ENCODE results near the gene C20orf96. TPM values are rescaled to one million over a fixed set of nuclear protein-coding genes. Genes with fewer than 3 reads are reported as not detected.

Gene C20orf96
- total RNA-seq, 1 experiment from 2014 or later, result 20.5 TPM

DNA sequence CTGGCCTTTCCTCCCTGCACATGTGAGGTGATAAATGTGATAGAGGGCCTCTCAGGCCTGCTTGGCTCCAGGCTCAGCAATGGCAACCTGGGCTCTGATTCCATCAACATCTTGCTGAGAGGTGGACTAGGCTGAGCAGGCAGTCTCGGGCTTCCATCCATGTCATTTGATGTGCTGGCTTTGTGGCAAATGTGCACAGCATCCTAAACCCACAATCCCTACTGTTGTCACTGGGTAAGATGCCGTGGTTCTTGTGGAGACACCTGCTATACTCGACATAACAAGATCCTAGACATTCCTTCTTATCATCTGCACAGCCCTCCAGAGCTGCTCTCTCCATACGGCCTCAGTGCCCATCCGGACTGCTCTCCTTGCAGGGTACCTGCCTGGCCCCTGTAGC is 4.1 kb upstream of the C20orf96 start:
- no peak overlapping the region for H3K27ac ChIP-seq (ENCODE audit: low read length)
- ChIA-PET POLR2A (no interaction called here), CTCF (no interaction called here)
- no TSS peak for BruUV-seq (replicated peaks)
- ATAC-seq (no peak), DNase-seq (ENCODE audit: low read depth, low spot score) (no peak)
- H3K36me3 ChIP-seq (ENCODE audit: control insufficient read depth, insufficient read depth, low read length), result peaks cover 8% of the 10 kb centered on the region; the same call in 1 of the 2 replicates
- in situ Hi-C loops (cut with HindIII; ENCODE audit: low pct_unique_long_range_greater_than_20kb, low sequenced_read_pairs), result no loop called here
- no peak for TF ChIP-seq TCF7L2 (IDR thresholded peaks at IDR 0.05; ENCODE audit: low read depth, low read length)
- TF ChIP-seq, protein P1, sequence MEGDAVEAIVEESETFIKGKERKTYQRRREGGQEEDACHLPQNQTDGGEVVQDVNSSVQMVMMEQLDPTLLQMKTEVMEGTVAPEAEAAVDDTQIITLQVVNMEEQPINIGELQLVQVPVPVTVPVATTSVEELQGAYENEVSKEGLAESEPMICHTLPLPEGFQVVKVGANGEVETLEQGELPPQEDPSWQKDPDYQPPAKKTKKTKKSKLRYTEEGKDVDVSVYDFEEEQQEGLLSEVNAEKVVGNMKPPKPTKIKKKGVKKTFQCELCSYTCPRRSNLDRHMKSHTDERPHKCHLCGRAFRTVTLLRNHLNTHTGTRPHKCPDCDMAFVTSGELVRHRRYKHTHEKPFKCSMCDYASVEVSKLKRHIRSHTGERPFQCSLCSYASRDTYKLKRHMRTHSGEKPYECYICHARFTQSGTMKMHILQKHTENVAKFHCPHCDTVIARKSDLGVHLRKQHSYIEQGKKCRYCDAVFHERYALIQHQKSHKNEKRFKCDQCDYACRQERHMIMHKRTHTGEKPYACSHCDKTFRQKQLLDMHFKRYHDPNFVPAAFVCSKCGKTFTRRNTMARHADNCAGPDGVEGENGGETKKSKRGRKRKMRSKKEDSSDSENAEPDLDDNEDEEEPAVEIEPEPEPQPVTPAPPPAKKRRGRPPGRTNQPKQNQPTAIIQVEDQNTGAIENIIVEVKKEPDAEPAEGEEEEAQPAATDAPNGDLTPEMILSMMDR (IDR thresholded peaks at IDR 0.05), result no peak
- no peak for TF ChIP-seq SIN3A (IDR thresholded peaks at IDR 0.05; ENCODE audit: borderline replicate concordance, insufficient read depth, low read depth, low read length)
- TF ChIP-seq, protein P2, sequence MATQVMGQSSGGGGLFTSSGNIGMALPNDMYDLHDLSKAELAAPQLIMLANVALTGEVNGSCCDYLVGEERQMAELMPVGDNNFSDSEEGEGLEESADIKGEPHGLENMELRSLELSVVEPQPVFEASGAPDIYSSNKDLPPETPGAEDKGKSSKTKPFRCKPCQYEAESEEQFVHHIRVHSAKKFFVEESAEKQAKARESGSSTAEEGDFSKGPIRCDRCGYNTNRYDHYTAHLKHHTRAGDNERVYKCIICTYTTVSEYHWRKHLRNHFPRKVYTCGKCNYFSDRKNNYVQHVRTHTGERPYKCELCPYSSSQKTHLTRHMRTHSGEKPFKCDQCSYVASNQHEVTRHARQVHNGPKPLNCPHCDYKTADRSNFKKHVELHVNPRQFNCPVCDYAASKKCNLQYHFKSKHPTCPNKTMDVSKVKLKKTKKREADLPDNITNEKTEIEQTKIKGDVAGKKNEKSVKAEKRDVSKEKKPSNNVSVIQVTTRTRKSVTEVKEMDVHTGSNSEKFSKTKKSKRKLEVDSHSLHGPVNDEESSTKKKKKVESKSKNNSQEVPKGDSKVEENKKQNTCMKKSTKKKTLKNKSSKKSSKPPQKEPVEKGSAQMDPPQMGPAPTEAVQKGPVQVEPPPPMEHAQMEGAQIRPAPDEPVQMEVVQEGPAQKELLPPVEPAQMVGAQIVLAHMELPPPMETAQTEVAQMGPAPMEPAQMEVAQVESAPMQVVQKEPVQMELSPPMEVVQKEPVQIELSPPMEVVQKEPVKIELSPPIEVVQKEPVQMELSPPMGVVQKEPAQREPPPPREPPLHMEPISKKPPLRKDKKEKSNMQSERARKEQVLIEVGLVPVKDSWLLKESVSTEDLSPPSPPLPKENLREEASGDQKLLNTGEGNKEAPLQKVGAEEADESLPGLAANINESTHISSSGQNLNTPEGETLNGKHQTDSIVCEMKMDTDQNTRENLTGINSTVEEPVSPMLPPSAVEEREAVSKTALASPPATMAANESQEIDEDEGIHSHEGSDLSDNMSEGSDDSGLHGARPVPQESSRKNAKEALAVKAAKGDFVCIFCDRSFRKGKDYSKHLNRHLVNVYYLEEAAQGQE (IDR thresholded peaks at IDR 0.05; ENCODE audit: insufficient read depth in 1 of 2, low read depth in 2 of 2, low read length in 1 of 2), result no peak
- no peak for TF ChIP-seq POLR2AphosphoS5 (IDR thresholded peaks at IDR 0.05; ENCODE audit: low read depth, low read length)
- no peaks in the 10 kb centered on the region for H3K9me3 ChIP-seq (ENCODE audit: control insufficient read depth, insufficient read depth, low read depth, low read length)
- intact Hi-C loops (cut with micrococcal nuclease; ENCODE audit: unreplicated experiment), result no loop called here
- no peaks in the 10 kb centered on the region for H3K27me3 ChIP-seq (ENCODE audit: control insufficient read depth, insufficient read depth, low read length)
- no peak overlapping the region for H3K4me3 ChIP-seq (ENCODE audit: low read depth in 2 of 2, low read length in 2 of 2)
- H3K4me1 ChIP-seq (ENCODE audit: control insufficient read depth, insufficient read depth, low read length), result peaks cover 21% of the 10 kb centered on the region

DNA sequence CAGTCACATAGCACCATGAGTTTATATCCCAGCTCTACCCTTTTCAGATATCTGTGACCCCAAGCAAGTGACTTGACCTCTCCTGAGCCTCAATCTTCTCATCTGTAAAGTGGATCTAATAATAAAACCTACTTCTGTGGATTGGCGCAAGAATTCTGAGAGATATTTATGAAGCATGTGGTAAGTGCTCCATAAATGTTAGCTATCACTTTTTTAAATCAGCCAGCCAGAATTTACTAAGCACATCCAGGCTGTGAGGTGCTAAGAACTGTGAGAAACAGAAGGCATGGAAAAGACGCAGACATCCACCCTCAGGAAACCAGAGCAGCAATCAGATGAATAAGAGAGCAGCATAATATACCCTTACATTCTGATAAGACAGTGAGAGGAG is 862 bp downstream of the C20orf96 start:
- TF ChIP-seq POLR2AphosphoS5 (IDR thresholded peaks at IDR 0.05; ENCODE audit: low read depth, low read length), result no peak
- TF ChIP-seq, protein P2 (IDR thresholded peaks at IDR 0.05; ENCODE audit: insufficient read depth in 1 of 2, low read depth in 2 of 2, low read length in 1 of 2), result no peak
- CTCF ChIA-PET, result no interaction called here
- Histone ChIP-seq H3K27ac (ENCODE audit: low read length) (peak overlapping the region; percentile 93), H3K9me3 (ENCODE audit: control insufficient read depth, insufficient read depth, low read depth, low read length) (no peaks in the 10 kb centered on the region), H3K4me3 (ENCODE audit: low read depth in 2 of 2, low read length in 2 of 2) (peak overlapping the region; percentile 85 to 96), H3K36me3 (ENCODE audit: control insufficient read depth, insufficient read depth, low read length) (no peaks in the 10 kb centered on the region; the same call in 1 of the 2 replicates), H3K4me1 (ENCODE audit: control insufficient read depth, insufficient read depth, low read length) (peaks cover 12% of the 10 kb centered on the region), H3K27me3 (ENCODE audit: control insufficient read depth, insufficient read depth, low read length) (no peaks in the 10 kb centered on the region)
- BruUV-seq (replicated peaks), result no TSS peak
- ATAC-seq (no peak), DNase-seq (ENCODE audit: low read depth, low spot score) (no peak)
- POLR2A ChIA-PET, result no interaction called here
- in situ Hi-C loops (cut with HindIII; ENCODE audit: low pct_unique_long_range_greater_than_20kb, low sequenced_read_pairs), result no loop called here
- intact Hi-C loops (cut with micrococcal nuclease; ENCODE audit: unreplicated experiment), result no loop called here
